GM12892 (cell line): ENCODE data around the gene CCL21.

ENCODE experiments used
- POLR2A ChIP-seq: IDR thresholded peaks from 2 replicates; pipeline ENCODE4 v1.6.1; 2011; ENCODE audit warnings: low read depth, low read length, control low read depth
- POLR2AphosphoS5 ChIP-seq: IDR thresholded peaks from 2 replicates; pipeline ENCODE4 v1.6.1; 2011; ENCODE audit warnings: low read depth, low read length, control low read depth

GRCh38 chr9:34744295-34745221 is 34.6 kb upstream of the CCL21 start:
- TF ChIP-seq POLR2AphosphoS5 (no peak), POLR2A (no peak)
